ENCODE measurements around the gene PRKAG3. TPM values are rescaled to one million over a fixed set of nuclear protein-coding genes. Genes with fewer than 3 reads are reported as not detected.

The PRKAG3 gene
- total RNA-seq, 4 donors from 2014 or later, result not detected

- no peak for TF ChIP-seq CTCF (IDR thresholded peaks at IDR 0.05; ENCODE audit: low read depth)
Measured at GRCh38 chr2:218827701-218828476, 3.7 kb downstream of the PRKAG3 start.

- TF ChIP-seq CTCF (IDR thresholded peaks at IDR 0.05; ENCODE audit: low read depth), result no peak
Measured at GRCh38 chr2:218826791-218827190, 4.8 kb downstream of the PRKAG3 start.

DNA sequence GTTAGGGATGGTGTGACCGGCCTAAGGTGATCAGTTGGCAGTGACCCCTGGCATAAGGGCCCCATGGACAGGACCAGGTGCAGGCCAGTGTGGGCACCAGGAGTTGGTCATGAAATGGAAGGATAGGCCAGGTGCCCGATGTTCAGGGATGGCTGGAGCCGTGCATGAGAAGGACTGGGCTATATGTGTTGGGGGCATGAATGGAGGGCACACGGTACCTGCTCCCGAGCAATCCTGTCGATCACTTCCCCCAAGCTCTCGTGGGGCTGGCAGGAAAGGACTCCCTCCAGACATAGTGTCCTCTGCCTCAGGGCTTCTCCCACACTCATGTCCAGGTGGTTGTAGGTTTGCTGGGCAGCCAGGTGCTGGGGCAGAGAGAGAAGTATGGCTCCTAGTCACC, 7.6 kb downstream of the PRKAG3 start:
- TF ChIP-seq CTCF (IDR thresholded peaks at IDR 0.05; ENCODE audit: low read depth), result no peak

DNA sequence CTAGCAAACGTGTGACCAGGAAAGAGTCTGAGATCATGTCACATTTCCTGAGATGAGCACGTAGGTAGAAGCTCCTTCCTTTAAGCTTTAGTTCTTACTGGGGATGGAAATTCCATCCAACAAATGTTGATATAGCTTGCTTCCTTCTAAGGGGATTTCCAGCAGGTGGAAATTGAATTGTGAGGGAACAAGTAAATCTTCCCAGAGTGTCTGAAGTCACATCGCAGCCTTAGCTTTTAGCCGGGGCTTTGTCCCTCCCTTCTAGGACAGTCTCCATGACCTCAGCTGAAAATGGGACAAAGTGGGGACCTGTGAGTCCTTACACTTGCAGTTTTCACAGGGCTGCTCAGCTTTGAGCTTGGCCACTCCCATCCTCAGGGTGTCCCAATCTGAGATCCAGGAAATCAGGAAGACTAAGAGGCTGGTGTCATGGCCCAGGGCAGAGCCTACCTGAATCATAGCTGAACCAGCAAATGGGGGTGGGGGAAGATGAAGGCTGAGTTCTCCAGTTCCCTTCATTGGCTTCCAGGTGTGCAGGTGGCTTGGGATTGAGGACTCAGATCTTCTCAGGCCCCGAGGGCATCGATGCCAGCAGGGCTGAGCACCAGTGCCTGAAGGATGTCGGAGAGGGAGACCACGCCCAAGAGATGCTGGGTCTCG, 8.3 kb downstream of the PRKAG3 start:
- no peak for TF ChIP-seq CTCF (IDR thresholded peaks at IDR 0.05; ENCODE audit: low read depth)

DNA sequence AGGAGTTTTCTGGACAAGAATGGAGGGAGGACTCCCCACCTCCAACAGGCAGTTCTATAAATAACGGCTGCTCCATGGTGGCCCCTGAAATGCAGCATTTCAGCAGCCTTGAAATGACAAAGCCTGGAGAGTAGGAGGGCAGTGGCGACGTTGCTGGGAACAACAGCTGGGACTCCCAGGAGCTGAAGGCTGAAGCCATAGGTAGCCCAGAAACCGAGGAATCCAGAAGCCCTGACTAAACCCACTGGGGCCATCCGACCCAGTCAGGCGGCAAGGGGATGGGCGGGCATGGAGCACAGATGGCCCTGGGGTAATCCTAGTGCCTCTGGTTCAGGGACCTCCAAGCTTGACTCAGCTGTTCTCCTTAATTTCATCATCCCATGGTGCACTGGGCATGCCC, 9.0 kb downstream of the PRKAG3 start:
- no peak for TF ChIP-seq CTCF (IDR thresholded peaks at IDR 0.05; ENCODE audit: low read depth)

DNA sequence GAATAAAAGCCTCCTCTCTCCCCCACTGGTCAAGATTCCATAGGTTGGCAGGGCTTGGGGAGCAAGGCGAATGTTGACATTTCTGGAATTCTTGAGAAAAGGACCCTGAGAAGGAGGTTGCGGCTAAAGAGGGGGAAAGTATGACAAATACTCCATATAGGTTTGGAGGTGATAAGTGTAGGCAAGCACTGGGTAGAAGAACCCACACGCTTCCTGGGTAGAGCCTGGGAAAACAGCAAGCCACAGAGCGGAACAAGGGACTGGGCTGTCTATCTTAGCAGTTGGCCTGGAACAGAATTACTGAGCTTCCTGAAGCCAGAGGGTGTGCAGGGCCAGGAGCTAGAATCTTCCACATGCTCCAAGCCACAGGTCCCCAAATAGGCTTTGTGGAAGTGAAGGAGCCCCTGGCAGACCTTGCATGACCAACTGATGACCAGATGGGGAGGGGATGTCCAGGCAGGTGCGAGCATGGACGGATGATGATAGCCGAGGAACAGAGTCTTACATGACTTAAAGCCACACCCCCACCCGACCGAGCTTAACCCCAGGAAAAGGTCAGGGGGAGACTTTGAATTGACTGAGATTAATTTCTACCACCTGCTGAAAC, 9.9 kb downstream of the PRKAG3 start:
- TF ChIP-seq CTCF (IDR thresholded peaks at IDR 0.05; ENCODE audit: low read depth), result no peak

DNA sequence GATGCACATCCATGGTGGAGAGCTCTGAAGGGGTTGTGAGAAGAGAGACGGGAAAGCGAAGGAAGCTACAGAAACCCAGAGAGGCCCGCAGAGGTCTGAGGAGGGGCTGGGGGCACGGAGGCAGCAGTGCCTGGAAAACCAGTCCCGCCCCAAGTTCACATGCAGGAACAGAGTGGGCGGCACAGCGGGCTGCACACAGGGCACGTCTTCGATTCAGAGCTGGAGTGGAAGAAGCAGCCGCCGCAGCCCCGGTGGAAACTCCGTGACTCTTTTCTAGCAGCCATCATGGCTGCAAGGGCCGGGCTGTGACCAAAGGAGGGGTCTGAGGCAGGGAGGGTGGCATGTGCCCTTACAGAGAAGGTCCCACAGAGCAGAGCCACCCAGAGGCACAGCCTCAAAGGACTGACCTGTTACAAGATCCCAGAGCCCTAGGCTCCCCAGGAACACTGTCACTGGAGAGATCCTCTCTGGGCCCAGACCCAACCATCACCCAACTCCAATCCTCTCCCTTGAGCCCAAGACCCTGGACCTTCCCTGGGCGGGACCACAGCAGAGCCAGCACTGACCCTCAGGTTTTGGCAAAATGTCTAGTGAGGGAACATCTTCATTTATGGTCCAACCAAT, 10.7 kb downstream of the PRKAG3 start:
- TF ChIP-seq CTCF (IDR thresholded peaks at IDR 0.05; ENCODE audit: low read depth), result no peak

Data from subcutaneous adipose tissue (tissue), 4 donors.